Esophagus mucosa (tissue), 1 donor: ENCODE results near the gene ITGB6. TPM values are rescaled to one million over a fixed set of nuclear protein-coding genes. Genes with fewer than 3 reads are reported as not detected.

Experiments
- ATAC-seq: fragments of 200-7000 bp; cut with Tn5 transposase; one replicate; pipeline ENCODE4 v1.9.1; 2020
- total RNA-seq: library from RNA; stranded (reverse); gene quantifications from one replicate; pipeline ENCODE4 v1.2.4, GENCODE V29; 2023
- donor health status: DM: yes; HTN: yes; CAD: no.

Gene ITGB6
- total RNA-seq: 24.2 TPM

DNA sequence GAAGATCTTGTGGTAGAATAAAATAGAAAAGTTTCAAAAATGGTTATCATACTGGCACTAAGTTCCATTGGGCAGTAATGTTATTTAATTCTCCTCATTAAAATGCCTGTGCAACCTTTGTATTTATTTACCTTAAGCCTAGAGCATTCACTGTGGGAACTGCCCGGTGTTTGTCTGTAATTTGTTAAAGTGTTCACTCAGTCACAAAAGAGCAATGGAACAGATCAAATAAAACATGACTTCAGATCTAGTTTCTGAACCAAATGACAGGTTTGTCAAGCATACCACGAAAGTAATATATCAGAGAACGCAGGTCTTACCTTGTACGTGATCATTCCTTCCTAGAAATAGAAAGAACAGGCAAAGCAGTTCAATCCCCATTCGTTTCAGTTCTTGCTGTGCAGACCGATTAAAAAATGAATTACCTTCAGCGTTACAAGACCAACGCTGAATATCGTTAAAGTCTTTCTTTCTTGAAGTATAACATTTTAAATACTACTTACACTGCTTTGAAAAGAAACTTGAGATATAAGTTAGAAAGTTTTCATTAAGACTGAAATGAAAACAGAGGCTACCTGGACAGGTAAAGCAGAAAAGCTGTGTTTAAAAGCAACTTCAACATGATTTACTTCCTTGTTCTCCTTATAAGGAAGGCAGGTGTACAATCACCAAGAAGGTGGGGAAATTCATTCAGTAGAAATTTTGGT, at the start of gene ITGB6:
ITGB6 (minus strand) TSS at position 590 of the 707 bp plus-strand sequence; CDS start at position 381, 209 bp downstream.
- peak; percentile 58 for ATAC-seq

- no peak for ATAC-seq
Observed at GRCh38 chr2:160247296-160248035, 47.4 kb upstream of the ITGB6 start.

GRCh38 chr2:160246356-160246755, 46.3 kb upstream of the ITGB6 start:
- ATAC-seq: no peak

DNA sequence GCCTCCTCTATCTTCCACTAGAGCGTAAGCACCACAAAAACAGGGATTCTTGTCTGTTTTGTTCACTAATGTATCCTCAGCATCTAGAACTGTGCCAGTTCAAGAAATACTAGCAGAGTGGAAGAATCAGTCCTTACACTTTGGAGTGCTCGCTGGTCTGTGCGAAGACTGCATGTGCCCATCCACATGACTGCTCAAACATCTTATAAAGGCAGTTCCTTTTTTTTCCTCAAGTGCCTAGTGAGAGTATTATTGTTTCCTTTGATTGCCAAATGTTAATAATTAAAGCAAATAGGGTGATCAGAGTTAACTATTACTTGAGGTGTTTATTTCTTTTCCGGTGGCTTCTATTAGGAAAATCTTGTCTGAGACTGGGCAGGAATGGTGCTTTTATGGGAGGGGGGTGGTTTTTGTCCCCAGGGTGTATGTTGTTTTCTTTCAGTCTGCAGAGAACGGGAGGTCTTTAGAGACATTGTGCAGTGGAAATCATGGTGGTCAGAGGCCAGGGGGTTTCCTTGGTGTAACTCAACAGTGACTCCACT, 45.6 kb upstream of the ITGB6 start:
- no peak for ATAC-seq

DNA sequence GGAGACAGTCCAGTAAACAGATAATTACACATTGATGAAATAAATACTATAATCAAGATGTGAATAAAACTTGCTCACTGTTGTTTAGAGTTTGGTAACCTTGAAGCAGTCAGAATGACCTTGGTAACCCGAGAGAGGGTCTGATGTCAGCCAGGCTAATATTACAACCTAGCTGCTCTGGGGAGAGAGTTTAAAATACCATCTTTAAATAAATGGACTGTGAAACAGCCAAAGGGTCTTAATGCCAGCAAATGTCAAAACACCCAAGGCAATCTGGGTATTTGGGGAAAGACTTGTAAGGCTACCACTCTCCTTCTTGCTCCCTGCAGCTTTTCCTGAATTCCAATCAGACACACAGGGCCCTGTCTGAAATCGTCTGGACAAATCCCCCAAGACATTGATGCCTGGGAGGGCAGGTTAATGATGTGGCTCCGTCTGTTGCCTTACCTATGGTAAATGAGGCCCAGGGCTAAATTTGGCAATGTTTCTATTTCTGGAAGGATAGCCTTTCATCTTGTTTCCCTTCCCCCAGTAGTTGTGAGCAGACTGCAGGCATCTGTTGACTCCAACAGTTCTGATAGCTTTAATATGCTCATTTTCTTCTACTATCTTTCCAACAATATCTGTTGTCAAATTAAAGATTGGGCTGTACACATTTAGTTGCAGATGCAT, 43.0 kb upstream of the ITGB6 start:
- ATAC-seq: no peak

GRCh38 chr2:160241251-160242137, 41.4 kb upstream of the ITGB6 start:
- peak; percentile 83 for ATAC-seq

DNA sequence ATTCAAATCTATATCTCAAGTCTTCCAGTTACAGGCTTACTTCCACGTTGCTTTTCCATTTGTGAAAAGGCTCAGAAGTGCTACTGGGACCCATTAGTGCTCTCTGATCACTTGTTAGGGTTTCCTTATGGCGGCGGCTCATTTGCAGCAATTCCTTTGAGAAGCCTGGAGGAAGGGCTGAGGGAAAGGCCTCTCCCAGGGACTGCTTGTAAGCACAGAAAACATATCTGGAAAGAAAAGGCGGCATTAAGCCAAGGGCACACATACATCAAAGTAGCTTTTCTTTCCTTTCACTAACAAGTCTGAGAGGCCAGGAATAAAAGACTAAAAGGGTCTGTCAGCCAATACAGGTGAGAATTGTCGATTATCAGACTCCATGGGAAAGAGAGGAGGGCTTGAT, 39.4 kb upstream of the ITGB6 start:
- no peak for ATAC-seq

DNA sequence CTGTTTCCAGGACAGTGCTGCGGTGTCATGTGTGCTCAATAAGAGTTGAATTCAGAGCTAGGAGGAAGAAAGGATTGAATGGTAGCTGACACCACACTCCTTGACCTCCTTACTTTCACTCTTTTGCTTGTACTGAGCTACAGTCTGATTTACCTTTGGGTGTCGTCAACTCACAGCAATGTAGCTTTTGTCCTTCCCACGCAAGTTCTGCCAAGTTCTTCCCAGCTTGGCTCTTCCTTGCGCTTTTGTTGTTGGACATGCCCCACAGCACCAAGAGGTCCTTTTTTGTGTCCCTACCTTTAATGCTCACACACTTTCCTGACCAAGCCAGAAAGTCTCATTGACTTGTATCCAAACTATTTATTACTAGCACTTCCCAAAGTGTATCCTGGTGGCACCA, 38.3 kb upstream of the ITGB6 start:
- peak; percentile 48 for ATAC-seq

DNA sequence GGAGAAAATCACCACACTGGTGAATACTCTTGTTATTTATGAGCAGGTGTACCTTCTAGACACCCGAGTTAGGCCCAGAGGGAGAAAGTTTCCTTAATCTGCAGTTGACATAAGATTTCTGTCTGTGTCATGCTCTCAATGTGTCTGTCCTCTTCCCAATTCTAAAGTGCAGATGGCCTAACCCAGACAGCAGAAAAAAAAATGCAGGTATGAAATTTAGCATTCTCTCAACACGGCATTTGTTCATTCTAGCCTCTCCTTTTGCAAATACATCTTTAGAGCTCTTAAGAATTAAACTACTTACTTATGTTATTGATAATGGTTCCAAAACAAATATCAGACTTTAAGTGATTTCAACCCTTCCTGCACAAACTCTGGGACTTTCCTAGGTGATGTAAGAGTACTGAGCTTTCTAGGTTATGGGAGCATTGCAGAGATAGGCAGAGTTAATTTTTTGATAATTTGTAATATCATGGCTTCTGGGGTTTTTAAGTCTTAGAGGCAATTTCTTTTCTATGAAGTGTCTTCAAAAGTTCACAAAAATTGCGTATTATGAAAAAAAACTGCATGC, 32.9 kb upstream of the ITGB6 start:
- ATAC-seq: no peak

GRCh38 chr2:160229591-160229990, 29.5 kb upstream of the ITGB6 start:
- ATAC-seq: peak; percentile 10

DNA sequence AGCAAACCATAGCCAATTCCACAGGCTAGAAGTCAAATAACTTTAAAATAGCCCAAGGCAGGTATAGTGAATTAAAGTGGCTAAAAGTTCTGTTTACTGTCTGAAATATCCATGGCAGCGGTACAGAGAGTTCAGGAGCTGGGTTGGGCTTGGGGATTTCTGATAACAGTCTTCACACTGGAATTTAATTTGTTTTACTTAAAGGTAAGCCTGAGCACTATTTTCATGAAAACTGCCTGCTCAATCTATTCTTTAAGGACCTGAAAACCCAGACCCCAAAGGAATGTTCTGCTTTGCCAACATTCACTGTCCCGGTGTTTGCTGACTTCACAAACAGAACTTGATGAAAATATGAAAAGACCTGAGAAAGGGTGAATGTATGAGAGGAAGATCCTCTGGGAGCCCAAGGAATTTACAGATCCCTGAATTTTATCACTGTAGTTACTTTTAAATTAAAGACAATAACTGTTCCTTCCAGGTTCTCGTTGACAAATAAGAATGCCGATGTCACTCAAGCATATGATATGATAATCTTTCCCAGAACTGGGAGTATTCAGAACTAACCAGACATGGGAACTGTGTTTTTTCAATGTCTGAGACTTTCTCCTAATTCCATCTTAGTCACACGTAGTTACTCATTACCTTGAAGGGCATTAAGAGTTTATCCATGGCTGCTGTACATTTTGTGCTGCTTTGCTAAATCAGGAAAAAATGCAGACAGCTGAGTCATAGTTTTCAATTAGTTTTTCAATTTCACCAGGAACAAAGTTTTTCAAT, 28.3 kb upstream of the ITGB6 start:
- ATAC-seq: peak; percentile 71

DNA sequence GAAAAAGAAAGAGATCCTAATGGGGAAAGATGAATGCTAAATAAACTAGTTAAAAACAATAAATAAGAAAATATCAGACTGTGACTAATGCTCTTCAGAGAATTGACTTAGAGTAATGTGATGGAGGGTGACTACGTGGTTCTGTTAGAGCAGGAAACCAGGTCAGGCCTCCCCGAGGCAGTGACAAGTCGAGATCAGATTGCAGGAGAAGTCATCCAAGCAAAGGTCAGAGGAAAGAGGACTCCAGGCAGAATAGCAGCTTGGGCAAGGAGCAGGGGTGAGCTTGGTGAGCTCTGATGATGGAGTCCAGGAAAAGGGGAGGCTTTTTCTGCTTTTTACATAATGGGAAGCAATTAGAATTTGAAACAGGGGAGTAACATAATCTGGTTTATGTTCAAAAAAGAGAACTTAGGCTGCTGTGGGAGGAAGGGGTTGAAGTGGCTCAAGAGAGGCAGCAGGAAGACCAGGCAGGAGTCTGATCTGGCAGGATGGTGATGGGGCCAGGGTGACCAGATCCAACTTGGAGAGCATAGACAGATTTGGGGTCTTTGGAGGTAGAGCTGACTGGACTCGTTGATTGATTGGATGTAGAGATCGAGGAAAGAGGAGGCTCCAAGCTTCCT, 27.3 kb upstream of the ITGB6 start:
- ATAC-seq: no peak

DNA sequence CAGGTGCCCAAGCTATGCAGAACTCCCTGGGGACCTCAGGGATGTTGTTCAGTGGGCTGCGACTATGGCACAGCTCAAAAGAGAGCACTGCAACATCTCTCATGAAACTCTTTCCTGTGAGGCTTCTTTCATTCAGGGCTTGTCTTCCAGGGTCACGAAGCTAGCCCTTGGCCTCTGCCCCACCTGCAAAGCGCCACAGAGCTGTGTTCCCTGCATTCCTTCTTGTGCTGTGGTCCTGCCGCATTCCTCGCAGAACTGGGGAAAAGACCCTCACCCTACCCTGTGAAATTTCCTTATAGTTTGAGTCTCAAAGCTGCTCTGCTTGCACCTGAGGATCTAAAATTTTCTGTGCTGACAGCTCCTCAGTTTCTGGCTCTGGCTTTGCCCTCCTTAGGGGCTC, 26.3 kb upstream of the ITGB6 start:
- no peak for ATAC-seq

DNA sequence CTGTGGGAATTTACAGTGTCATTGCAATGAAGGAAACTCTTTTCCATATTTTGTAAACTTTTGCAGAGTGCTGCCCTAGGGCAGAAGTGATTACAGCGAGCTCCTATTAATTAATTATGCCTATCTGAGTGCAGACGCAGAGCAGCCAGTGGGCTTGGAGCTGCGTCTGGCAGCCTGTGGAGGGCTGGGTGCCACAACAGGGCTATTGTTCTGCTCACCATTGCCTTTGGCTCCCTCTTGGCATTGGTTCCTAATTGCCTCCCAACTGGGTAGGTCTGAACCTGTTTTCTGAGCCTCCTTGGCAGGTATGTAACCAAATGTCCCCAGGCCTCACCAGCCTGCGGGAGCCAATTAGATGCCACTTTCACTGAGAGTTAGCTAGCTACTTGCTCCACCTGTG, 25.6 kb upstream of the ITGB6 start:
- peak; percentile 77 for ATAC-seq

DNA sequence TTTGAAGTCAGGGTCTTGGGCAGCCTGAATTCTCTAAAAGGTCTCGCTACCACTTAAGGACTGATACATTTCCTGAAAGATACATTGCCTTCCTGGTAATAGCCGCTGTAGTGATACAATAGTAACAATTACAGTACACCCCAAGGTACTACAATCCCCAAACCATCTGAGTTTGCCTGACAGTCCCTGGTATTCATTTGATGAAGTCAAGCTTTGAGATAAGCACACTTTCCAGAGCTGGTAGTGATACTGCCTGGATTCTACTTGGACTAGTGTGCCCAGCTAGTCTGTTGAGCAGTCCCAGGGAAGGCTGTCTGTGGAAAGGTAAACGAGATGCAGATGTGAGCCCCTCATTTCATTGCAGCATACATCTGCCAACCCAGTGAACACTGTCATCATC, 24.4 kb upstream of the ITGB6 start:
- ATAC-seq: no peak

- ATAC-seq: peak; percentile 58
Observed at GRCh38 chr2:160224060-160224459, 24.0 kb upstream of the ITGB6 start.

DNA sequence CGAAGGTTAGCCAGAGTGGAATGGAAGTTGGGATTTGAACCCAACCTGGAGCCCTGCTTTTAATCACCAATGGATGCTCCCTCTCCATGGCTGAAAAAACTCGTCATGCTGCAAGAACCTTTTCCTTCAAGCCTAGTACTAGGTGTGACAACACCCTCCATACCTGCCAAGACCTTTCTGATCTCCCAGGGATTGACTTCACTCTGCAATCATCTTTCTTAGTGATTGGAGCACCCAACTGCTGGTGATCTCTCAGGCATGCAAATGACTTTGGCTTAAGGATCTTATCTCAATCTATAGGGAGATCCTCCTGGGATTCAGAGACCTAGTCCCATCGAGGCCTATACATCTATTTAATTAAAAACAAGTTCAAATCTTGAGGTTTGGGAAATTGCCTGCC, 23.5 kb upstream of the ITGB6 start:
- ATAC-seq: no peak

DNA sequence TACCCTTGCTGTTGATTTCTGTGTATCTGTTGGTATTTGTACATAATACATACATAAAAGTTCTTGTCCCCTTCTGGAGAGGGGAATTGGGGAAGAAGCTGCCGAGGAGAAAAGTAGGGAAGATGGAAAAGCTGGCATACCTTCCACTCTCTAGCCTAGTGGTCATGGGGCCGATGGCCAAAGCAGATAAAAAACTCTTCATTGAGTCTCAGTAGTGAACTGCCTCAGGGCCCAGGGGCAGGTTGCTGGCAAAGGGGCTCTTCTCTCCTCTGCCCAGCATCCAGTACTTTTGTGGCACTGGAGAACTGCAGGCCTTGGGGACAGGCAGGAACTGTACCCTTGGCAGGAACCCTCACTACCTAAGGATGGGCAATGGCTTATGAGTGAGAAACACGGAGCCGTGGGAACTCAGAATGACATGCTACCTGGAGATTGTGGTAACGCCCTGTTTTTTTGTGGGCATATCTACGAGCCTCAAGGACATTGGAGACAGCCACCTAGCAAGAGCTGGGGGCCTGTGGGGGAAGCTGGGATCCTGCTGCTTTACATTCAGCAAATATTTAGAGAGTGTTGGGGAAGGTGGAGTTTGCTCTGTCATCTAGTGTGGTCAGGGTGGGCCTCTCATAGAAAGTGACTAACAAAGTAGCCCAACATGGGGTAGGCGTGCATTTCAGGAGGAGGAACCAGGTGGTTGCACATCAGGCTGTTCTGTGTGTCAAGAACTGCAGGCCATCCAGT, 22.6 kb upstream of the ITGB6 start:
- ATAC-seq: no peak

DNA sequence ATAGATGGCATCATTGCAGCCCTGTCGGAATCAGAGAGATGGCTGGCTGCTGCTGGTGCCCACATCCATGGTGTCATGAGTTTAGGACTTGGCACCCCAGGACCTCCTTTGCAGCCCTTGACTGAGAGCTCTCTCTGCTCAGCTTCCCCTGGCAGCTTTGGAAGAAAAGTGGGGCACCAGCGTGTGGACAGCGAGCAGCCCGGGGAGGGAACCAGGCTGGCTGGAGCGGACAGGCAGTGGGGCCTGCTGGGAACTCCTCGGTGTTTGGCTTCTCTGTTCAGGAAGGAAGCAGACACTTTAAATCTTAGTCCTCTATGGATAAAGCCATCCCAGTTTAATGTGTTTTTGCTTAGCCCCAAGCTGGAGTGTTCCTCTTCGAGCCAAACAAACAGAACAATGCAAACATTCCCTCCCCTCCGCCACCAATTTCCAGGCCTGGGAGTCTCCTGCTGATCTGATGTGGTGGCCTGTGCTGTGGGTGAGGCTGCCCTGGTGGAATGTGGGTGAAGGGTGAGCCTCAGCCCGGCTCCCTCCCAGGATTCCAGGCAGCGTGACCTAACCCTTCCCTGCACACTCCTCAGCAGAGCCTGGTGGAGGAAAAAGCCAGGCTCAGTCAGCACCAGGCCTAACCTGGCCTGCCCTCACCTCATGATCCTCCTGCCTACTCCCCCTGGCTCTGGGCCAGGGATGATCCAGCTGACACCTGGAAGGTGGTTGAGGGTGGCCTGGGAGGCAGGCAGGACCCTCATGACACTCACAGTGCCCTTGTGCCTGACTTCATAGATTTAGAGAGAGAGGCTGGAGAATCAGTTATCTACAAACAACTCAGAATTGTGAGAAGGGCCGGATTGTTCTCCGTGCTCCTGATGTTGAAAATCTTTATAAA, 21.6 kb upstream of the ITGB6 start:
- peak; percentile 73 for ATAC-seq
